ENCODE results near the gene UPB1.

Gene UPB1

DNA sequence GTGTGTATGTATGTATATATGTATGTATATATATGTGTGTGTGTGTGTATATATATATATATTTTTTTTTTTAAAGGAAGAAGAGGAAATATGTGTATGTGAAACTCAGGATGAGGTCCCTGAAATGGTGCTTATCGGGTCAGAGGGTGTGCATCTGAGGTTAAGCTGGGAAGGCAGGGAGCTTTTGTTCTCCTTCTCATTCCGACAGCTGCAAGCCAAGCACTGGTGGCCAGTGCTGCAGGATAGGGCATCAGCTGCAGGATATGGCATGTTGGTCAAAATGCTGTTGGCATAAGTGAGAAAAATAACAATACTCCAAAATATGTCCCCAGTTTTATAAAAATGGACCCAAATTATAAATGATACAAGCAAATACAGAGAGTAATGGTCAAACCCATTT, 68.1 kb downstream of the UPB1 start:
- no peak for DNase-seq (ENCODE audit: low read depth in 2 of 3, low spot score in 2 of 3)

DNA sequence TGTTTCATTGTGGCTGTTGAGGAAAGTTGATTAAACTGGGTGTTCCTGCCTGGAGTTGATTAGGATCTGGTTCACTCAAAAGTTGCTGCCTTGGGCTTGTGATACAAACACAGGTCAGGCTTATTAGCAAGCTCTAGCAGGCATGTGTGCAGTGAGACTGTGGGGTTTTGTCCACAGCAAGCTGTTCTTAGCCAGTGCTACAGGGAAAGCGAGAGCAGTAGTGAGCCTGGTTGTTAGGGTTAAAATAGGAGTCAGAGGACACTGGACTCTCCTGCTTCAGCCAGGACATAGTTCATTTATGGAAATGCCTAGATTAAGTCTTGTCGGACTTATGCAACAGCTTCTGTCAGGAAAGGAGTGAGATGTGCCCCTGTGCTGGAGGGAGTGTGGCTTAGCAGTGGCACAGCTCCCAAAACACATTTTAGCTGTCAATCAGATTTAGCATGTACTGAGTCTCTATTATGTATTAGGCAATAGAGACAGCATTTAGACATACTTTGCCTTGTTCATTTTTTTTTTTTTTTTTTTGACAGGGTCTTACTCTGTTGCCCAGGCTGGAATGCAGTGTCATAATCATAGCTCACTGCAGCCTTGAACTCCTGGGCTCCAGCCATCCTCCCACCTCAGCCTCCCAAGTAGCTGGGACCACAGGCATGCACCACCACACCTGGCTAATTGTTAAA, 69.4 kb downstream of the UPB1 start:
- DNase-seq (ENCODE audit: low read depth in 2 of 3, low spot score in 2 of 3), result no peak

DNA sequence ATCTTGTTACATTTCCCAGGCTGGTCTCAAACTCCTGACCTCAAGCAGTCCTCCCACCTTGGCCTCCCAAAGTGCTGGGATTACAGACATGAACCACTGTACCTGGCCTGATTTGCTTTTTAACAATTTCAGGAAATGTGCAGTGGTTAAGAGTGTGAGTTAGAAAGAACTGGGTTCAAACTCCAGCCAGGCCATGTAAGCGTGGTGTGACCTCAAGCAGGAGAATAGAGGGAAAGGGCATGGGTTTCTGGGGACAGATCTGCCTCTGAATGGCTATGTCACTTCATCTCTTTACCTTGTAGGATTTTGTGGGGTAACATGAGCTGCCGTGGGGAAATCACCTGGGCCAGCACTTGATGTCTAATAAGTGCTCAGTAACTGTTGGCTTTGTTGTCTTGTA, 69.9 kb downstream of the UPB1 start:
- no peak for DNase-seq (ENCODE audit: low read depth in 2 of 3, low spot score in 2 of 3)

DNA sequence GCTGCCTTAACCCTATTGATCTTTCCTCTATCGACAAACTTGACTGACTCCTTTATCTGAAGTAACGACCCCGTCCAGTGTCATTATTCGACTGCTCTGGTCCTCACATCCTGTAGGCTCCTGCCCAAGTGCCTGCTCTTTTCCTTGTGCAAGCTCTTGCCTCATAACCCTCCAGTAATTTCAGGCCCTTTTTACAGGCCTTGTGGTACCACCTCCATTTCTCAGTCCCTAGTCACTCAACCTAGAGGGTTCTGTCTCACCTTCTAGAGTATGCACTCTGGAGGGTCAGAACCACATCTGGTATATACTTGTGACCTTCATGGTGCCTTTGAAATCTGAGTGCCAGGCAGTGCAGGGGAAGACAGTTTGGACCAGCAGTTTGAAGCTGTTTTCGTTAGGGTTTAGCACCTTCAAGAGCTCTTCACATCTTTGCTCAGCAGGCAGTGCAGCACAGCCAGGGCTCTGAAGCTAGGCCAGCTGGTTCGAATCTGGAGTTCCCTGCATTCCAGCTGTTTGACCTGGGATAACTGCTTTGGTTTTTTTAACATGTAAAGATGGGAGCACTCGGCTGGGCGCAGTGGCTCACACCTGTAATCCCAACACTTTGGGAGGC, 71.9 kb downstream of the UPB1 start:
- no peak for DNase-seq (ENCODE audit: low read depth in 2 of 3, low spot score in 2 of 3)

DNA sequence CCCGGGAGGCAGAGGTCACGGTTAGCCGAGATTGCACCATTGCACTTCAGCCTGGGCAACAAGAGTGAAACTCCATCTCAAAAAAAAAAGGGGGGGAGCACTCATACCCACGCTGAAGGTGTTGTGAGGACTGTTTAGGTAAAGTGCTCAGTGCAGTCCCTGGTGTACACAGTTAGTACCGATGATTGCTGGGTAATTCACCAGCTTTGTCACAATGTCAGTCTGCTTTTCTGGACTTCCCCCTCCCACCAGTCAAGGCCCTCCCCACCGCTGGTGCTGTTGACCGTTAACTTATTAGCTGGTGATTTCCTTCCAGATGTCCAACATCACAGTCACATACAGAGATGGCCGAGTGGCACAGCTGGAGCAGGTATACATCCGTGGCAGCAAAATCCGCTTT, 72.5 kb downstream of the UPB1 start:
- no peak for DNase-seq (ENCODE audit: low read depth in 2 of 3, low spot score in 2 of 3)

DNA sequence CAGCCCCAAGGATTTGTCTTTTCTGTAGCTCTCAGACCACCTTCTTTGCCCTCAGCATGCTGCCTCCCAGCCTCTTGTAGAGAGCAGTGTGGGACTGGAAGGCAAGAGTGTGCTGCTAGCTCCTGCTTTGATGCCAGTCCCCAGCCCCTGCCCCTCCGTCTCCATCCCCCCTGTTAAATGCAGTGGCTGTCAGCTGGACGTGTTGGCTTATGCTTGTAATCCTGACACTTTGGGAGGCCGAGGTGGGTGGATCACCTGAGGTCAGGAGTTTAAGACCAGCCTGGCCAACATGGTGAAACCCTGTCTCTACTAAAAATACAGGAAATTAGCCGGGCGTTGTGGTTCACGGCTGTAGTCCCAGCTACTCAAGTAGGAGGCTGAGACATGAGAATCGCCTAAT, 76.1 kb downstream of the UPB1 start:
- no peak for DNase-seq (ENCODE audit: low read depth in 2 of 3, low spot score in 2 of 3)

DNA sequence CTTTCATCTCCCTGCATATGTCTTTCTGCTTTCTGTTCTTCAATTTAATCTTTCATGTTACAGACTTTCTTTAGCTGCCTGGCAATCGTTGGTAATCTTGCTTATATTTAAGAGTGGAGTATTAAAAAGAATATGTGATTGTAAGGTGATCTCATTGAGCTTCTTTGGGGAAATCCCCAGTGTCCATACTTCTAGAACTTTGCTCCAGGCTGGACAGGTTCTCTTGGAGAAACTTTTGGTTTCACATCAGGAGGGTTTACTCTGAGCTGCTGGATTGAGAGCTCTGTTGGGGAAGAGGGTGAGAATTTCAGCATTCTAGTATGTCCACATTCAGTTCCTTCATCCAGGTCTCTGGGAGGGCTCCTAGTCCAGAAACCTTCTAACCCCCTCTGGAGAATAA, 81.6 kb downstream of the UPB1 start:
- DNase-seq (ENCODE audit: low read depth in 2 of 3, low spot score in 2 of 3), result no peak

Data from activated CD8-positive, alpha-beta memory T cell treated with anti-CD3 and anti-CD28 coated beads for 48 hours (primary cell).